Vagina (tissue), 2 donors: ENCODE results near the gene LPIN1.

ENCODE experiments used
- CTCF ChIP-seq, 3 experiments: fragments of 450-650 bp in 2 of 3; fragments of 200-600 bp in 1 of 3; sonication (generic) in 1 of 3; IDR thresholded peaks; one replicate each; pipeline ENCODE4 v1.5.1; 2017 to 2019; ENCODE audit warnings: antibody characterized with exemption in 3 of 3, mild to moderate bottlenecking in 2 of 3, moderate library complexity in 2 of 3
- POLR2A ChIP-seq, 2 donors: fragments of 450-650 bp; IDR thresholded peaks; one replicate each; pipeline ENCODE4 v1.6.1; 2017; ENCODE audit warnings: antibody characterized with exemption in 2 of 2, mild to moderate bottlenecking in 2 of 2, moderate library complexity in 2 of 2

GRCh38 chr2:11752906-11753305 lies 6.5 kb downstream of the LPIN1 start:
- TF ChIP-seq CTCF (IDR thresholded peaks at IDR 0.05) (no peak), POLR2A (IDR thresholded peaks at IDR 0.05) (no peak)
